Frontal cortex (tissue), 4 donors: ENCODE measurements around the gene PLD4. TPM values are rescaled to one million over a fixed set of nuclear protein-coding genes. Genes with fewer than 3 reads are reported as not detected.
"Not testable (repeated sequence)": the region's sequence is repeated elsewhere in the genome, so short reads cannot be mapped to it uniquely, and the experiment has no call there.

Experiments used
- DNase-seq, 2 donors: peaks; one replicate each; pipeline ENCODE4 v3.0.0; 2012; ENCODE audit warnings: low spot score in 2 of 2
- FAIRE-seq: peaks from 2 replicates; lab custom pipeline; 2012; peaks lifted over from hg19 to GRCh38; lab: Jason Lieb, UNC
- total RNA-seq: library from RNA; depleted of rRNA; stranded (reverse); fragments of >200 nt; gene quantifications from one replicate; pipeline ENCODE4 v1.2.3, GENCODE V29; 2014
- donor health status: control.
- donor health status: control.
- donor health status: control.

The PLD4 gene, protein sequence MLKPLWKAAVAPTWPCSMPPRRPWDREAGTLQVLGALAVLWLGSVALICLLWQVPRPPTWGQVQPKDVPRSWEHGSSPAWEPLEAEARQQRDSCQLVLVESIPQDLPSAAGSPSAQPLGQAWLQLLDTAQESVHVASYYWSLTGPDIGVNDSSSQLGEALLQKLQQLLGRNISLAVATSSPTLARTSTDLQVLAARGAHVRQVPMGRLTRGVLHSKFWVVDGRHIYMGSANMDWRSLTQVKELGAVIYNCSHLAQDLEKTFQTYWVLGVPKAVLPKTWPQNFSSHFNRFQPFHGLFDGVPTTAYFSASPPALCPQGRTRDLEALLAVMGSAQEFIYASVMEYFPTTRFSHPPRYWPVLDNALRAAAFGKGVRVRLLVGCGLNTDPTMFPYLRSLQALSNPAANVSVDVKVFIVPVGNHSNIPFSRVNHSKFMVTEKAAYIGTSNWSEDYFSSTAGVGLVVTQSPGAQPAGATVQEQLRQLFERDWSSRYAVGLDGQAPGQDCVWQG
- 3.7 TPM for total RNA-seq

GRCh38 chr14:104924421-104925213 is at the start of gene PLD4:
TSS of gene PLD4 (plus strand) at chr14:104924879. CDS start at chr14:104927141, 2,262 bp downstream.
- FAIRE-seq (no peak), DNase-seq (no peak)

GRCh38 chr14:104875412-104875751 is 49.3 kb upstream of the PLD4 start:
- FAIRE-seq, result no peak
- no peak for DNase-seq

- FAIRE-seq (no peak), DNase-seq (no peak)
These were observed 48.9 kb upstream of the PLD4 start for GRCh38 chr14:104875811-104876210.

GRCh38 chr14:104876251-104876699 is 48.4 kb upstream of the PLD4 start:
- DNase-seq (no peak), FAIRE-seq (no peak)

- no peak for FAIRE-seq
- DNase-seq, result no peak
These were observed 47.4 kb upstream of the PLD4 start for GRCh38 chr14:104877066-104877805.

DNA sequence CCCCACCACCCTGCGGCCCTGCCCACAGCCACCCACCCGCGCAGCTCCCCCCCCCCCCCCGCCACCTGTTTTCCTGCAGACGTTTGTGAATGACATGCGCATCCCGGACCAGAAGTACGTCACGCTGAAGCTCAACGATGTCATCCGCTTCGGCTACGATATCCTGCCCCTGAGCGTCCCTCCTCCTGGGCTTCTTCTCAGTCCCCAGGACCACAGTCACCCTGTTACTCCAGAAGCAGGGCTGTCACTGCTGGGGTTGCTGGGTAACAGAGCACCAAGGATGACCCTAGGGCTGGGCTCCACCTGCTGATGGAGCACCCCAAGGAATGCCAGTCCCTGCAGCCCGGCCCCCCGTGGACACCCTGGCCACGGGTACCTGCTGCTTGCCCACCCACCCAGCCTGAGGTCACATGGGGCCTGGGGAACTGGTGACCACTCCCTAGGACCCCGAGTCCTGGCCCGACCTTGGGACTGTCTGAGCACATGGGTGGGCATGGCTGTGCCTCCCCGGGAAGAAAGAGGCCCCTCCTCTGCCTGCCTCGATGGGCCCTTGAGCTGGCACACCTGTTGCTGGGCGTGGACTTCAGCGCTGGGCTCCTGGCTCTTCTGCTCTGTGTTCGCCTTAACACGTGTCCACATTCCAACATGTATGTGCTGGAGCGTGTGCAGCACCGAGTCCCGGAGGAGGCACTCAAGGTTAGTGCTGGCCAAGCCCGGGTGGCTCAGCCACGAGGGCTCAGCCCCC is 46.7 kb upstream of the PLD4 start:
- no peak for FAIRE-seq
- no peak for DNase-seq

DNA sequence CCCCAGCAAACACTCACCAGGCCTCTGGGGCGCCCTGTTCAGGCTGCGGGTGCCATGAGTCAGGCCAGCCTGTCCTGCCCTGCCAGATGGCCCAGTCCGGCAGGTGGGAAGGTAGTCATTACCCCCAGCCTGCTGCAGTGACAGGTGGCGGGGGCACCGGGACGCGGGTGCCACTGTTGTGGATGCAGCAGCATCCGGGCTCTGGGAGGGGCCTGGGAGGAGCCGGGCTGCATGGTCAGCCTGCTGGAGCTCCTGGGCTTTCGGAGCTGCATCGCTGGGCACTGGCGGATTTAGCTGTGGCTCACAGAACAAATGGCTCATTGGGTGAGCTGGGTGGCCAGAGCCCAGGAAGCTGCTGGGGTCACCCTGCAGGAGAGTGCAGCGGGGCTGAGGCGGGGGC is 46.1 kb upstream of the PLD4 start:
- DNase-seq (no peak), FAIRE-seq (no peak)

DNA sequence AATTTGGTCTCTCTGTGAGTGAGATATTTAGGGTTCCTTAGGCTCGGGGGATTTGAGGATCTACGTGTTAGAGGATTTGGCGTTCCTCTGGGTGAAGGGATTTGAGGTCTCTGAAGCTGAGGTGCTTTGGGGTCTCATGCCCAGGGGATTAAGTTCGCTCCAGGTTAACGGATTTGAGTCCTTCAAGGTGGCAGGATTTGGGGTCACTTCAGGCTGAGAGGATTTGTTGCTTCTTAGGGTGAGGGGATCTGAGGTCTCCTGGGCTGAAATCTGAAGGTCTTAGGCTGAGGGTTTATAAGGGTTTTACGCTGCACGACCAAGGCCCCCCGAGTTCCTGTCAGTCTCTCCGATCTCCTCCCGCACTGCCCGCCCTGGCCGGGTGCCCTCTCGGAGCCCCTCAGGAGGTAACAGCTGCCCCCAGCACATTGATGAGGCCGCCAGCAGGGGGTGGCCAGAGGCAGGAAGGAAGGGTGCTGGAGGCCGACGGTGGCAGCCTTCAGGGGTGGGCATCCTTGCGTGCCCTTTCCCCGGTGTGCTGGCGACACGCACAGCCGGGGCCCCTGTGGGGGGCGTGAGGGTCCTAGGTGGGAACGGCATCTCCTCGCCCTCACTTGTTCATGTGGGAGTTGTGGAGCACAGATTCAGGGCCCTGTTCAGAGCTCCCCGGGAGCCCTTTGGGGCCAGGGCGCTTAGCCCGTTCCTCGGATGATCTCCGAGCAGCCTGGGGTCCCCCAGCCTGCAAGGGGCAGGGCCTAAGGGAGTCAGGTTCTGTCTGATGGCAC is 45.3 kb upstream of the PLD4 start:
- DNase-seq, result no peak
- no peak for FAIRE-seq

GRCh38 chr14:104879983-104880565 is 44.6 kb upstream of the PLD4 start:
- FAIRE-seq (no peak), DNase-seq (no peak)

DNA sequence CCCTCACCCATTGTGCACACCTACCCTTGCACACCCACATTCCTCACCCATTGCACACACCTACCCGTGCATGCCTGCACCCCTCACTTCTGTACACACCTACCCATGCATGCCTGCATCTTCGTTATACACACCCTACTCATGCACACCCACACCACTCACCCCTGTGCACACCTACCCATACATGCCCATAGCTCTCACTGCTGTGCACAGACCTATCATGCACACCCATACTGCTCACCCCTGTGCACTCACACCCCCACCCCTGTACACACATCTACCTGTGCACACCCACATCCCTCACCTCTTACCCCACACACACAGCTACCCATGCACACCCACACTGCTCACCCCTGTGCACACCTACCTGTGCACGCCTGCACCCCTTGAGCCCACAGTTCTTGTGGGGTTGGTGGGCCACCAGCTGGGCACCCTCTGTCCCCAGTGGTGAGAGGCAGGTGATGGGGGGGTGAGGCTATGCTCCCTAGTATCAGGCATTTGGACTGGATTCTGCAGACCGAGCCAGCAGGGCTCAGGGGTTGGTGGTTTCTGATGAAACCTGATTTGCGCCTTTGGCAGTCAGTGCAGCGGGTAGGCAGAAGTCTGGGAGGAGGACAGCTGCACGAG is 44.0 kb upstream of the PLD4 start:
- FAIRE-seq, result no peak
- no peak for DNase-seq

- FAIRE-seq (no peak), DNase-seq (no peak)
These were observed 43.2 kb upstream of the PLD4 start for GRCh38 chr14:104881369-104881979.

GRCh38 chr14:104882325-104882973 is 42.2 kb upstream of the PLD4 start:
- no peak for FAIRE-seq
- DNase-seq, result no peak

GRCh38 chr14:104882991-104883660 is 41.6 kb upstream of the PLD4 start:
- DNase-seq (no peak), FAIRE-seq (no peak)

GRCh38 chr14:104883681-104884361 is 40.9 kb upstream of the PLD4 start:
- DNase-seq (no peak), FAIRE-seq (no peak)

DNA sequence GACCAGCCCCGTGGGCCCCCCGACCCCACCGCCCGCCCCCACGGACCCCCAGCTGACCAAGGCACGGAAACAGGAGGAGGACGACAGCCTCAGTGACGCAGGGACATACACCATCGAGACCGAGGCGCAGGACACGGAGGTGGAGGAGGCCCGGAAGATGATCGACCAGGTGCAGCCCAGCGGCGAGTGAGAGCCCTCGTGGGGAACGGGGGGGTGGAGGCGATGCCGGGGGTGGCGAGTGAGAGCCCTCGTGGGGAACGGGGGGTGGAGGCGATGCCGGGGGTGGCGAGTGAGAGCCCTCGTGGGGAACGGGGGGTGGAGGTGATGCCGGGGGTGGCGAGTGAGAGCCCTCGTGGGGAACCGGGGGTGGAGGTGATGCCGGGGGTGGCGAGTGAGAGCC is 40.3 kb upstream of the PLD4 start:
- DNase-seq, FAIRE-seq: not testable (repeated sequence)
